Body of pancreas (tissue), 4 donors: ENCODE results near the gene OSTM1.

Experiments
- CTCF ChIP-seq, 7 experiments: fragments of 450-650 bp in 4 of 7; fragments of 200-600 bp in 3 of 7; sonication (generic) in 3 of 7; IDR thresholded peaks; one replicate each; pipeline ENCODE4 v1.5.1; 2016 to 2019; ENCODE audit warnings: antibody characterized with exemption in 7 of 7
- POLR2A ChIP-seq, 3 donors: fragments of 450-650 bp; IDR thresholded peaks; one replicate each; pipeline ENCODE4 v1.6.1; 2016; ENCODE audit warnings: antibody characterized with exemption in 3 of 3, mild to moderate bottlenecking in 2 of 3

GRCh38 chr6:108113557-108114519 lies 39.3 kb upstream of the OSTM1 start:
- TF ChIP-seq CTCF (IDR thresholded peaks at IDR 0.05) (peak; percentile 34 to 80 (median 67)), POLR2A (IDR thresholded peaks at IDR 0.05) (no peak)
